Measurements from ENCODE around the gene NPC1.

- TF ChIP-seq CTCF (IDR thresholded peaks at IDR 0.05) = no peak
- TF ChIP-seq POLR2A (IDR thresholded peaks at IDR 0.05) = no peak
These were observed 35.4 kb downstream of the NPC1 start for GRCh38 chr18:23550898-23551297.
